GM18517 (cell line): Measurements from ENCODE around the gene KLK5.
"Not testable (repeated sequence)": the region's sequence is repeated elsewhere in the genome, so short reads cannot be mapped to it uniquely, and the experiment has no call there.

Experiments used
- ATAC-seq: cut with Tn5 transposase; IDR thresholded peaks from one replicate; pipeline ENCODE4 v1.9.1; 2021; ENCODE audit warnings: mild to moderate bottlenecking, moderate library complexity; ENCODE audit not compliant: unreplicated experiment

The KLK5 gene

DNA sequence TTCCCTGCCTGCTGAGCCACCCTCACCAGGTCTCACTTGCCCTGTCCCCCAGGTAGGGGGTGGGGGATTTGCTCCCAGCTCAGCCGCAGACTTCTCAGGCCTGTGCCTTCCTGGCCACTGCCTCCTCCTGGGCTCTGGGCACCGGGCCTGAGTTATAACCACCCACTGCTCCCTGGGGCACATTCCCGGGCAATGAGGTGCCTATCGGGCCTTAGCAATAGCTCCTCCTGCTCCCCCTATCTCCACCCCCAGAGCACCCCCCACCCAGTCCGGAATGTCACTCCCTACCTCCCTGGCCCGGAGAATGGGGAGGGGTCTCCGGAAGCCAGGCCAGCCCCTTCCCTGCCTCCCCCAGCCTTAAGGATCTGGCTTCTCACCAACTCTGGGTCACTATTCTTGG, at the start of gene KLK5:
KLK5 (minus strand) TSS at position 129 of the 400 bp plus-strand sequence. CDS start 381 bp downstream, outside the sequence.
- no peak for ATAC-seq

GRCh38 chr19:51002089-51002532, 49.3 kb upstream of the KLK5 start:
- no peak for ATAC-seq

DNA sequence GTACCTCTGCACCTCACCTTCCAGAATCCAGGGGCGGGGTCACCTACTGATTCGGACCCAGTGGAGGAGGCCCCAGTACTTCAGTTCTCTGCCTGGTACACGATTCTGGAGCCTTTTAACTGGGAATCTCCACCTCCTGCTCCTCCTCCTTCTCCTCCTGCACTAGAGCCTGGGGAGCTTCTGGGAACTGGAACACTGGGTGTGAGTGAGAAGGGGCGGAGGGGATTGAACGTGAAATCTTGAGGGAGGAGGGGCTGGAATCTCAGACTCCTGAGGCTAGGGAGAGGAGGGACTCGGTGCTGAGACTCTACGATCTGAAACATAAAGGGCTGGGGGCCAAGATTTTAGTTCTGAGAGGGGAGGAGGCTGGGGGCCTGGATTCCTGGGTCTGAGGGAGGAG, 48.7 kb upstream of the KLK5 start, which contains the start of gene KLK8:
KLK8 (minus strand) TSS at position 90 of the 400 bp plus-strand sequence. CDS start 437 bp downstream, outside the sequence.
- ATAC-seq = no peak

GRCh38 chr19:51000981-51001380, 48.1 kb upstream of the KLK5 start:
- ATAC-seq = no peak

DNA sequence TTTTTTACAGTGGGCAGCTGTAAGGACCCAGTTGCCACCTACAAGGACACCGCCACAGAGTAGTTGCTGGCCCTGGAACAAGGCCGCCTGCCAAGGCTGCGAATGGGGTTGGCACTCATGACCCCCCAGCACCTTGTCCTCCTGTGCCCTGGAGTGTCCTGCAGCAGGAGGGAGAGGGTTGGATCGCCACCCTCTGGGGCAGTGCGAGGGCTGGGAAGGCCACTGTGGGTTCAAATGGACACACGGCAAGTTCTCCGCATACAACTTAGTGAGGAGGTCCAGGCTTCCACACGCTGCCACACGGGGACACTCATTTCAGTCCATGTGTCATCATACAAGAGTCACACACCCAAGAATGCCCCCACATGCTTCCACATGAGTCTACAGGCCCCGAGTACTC, 47.6 kb upstream of the KLK5 start:
- ATAC-seq = no peak

DNA sequence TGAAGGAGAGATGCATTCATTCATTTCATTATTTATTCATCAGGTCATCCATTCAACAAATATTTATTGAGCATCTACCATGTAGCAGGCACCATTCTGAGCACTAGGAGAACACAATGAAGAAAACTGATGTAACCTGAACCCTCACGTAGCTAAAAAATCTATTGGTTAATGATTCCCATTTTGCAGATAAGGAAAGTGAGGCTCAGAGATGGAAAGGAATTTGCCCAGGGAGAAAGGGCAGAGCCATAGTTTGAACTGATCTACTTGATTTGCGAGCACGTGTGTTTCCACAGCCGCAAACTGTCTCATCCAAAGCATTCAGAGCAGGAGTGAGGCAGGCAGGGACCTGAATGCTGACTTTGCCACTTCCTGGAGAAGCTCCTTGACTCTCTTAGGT, 45.8 kb upstream of the KLK5 start:
- ATAC-seq = no peak

GRCh38 chr19:50998061-50998460, 45.2 kb upstream of the KLK5 start:
- no peak for ATAC-seq

DNA sequence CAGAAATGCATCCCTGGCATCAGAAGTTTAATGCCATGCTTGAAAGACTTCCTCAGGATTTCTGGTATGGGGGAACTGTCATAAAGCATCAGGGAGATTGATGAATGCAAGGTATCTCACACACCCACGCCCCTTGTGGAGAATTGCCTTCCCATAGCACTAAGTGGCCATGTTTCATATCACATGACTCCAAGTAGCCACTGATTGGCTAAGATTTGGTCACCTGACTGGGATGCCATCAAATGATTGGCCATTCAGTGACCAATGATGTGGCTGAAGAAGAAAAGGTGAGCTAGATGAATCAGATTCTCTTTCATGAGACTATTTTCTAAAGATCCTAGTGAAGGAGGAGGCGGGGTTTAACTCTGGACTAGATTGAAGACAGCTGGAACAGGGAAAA, 41.3 kb upstream of the KLK5 start:
- no peak for ATAC-seq

DNA sequence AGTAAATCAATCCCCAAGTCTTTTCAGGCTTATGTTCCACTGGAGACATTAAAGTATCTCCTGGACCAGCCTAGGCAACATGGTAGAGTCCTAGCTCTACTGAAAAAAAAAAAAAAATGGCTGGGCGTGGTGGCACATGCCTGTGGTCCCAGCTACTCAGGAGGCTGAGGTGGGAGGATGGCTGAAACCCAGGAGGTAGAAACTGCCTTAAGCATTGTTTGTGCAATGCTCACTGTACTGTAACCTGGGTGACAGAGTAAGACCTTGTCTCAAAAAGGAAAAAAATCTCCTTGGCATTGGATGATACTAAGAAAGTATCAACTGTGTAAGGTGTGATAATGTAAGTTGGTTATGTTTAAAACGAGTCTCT, 39.8 kb upstream of the KLK5 start:
- no peak for ATAC-seq

DNA sequence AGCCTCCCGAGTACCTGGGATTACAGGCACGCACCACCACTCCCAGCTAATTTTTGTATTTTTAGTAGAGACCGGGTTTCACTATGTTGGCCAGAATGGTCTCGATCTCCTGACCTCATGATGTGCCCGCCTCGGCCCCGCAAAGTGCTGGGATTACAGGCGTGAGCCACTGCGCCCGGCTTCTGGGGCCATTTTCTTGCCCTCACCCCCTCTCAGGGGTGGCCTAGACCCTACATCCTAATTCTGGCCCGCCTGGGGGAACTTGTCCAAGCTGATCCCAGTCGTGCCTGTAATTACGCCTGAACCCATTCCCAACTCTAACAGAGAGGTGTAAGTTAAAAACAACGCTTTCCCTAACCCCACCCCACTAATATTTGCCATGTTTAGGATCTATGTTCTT, 31.6 kb upstream of the KLK5 start:
- ATAC-seq = not testable (repeated sequence)

DNA sequence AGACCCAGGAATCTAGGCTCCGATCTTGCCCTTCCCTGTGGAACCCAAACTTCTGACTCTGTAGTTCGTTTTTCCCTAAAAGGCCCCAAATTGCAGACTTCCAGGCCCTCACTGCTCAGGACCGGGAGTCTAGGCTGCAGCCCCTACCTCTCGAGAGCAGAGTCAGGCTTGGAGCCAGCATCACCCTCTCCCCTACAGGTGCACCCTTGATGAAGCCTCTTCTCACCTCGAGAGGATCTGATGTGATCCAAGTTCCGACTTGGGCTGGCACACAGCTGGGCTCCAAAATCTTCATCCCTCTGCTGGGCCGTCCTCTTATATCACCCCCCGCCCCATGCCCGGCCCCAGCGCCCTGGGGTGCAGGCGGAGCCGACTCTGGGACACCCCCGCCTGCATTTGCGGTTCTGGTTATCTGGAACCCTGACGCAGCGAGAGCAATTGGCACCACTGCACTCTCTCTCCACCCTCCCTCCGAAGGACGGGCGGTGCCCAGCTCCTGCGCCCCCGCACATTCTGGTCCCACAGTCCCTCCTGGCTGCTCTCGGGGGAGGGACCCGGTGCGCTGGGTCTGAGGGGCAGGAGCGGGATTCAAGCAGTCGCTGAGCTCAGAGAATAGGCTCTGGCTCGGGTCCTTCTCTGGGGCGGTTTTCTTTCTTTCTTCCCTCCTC, 30.9 kb upstream of the KLK5 start, which contains the start of gene KLK7:
KLK7 (minus strand) TSS at position 293 of the 668 bp plus-strand sequence. CDS start 1,518 bp downstream, outside the sequence.
- ATAC-seq = no peak

- no peak for ATAC-seq
Measured at GRCh38 chr19:50982186-50982585, 29.3 kb upstream of the KLK5 start.

DNA sequence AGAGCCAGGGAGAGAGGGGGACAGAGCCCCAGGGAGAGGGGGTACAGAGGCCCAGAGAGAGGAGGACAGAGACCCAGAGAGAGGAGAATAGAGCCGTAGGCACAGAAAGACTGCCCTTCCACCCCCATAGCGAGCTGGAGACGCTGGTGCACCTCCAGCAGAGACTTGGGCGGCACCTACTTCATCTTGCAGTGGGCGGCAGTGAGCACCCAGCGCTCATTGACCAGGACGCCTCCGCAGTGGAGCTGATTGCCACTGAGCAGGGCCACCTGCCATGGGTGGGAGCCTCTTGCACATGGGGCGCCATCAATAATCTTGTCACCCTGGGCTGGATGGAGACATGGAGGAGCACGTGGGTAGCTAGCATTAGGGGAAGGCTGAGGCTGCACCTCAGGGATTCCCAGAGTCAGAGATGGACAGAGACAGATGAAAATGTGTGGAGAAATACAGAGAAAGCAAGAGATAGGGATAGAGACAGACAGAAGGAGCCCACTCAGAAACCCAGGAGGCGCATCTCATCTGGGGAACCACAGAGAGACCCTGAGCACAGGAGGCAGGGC, 28.8 kb upstream of the KLK5 start:
- ATAC-seq = no peak

- ATAC-seq = no peak
Measured at GRCh38 chr19:50980208-50980607, 27.4 kb upstream of the KLK5 start.

GRCh38 chr19:50979758-50980157, 26.9 kb upstream of the KLK5 start:
- no peak for ATAC-seq

GRCh38 chr19:50978772-50979390, 26.0 kb upstream of the KLK5 start:
- ATAC-seq = no peak

GRCh38 chr19:50977626-50978025, 24.8 kb upstream of the KLK5 start:
- ATAC-seq = no peak

GRCh38 chr19:50975766-50976165, 22.9 kb upstream of the KLK5 start:
- no peak for ATAC-seq

DNA sequence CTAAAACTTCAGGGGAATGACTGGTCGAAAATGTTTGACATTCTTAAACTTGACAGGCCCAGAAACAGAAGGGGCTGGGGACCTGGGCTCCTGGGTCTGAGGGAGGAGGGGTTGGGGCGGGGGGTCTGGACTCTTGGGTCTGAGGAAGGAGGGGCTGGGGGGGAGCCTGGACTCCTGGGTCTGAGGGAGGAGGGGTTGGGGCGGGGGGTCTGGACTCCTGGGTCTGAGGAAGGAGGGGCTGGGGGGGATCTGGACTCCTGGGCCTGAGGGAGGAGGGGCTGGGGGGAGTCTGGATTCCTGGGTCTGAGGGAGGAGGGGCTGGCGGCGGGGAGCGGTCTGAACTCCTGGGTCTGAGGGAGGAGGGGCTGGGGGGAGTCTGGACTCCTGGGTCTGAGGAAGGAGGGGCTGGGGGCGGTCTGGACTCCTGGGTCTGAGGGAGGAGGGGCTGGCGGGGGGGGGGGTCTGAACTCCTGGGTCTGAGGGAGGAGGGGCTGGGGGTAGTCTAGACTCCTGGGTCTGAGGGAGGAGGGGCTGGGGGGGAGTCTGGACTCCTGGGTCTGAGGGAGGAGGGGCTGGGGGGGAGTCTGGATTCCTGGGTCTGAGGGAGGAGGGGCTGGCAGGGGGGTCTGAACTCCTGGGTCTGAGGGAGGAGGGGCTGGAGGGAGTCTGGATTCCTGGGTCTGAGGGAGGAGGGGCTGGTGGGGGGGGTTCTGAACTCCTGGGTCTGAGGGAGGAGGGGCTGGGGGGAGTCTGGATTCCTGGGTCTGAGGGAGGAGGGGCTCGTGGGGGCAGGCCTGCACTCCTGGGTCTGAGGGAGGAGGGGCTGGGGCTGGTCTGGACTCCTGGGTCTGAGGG, 22.1 kb upstream of the KLK5 start:
- no peak for ATAC-seq

GRCh38 chr19:50972795-50973376, 20.0 kb upstream of the KLK5 start:
- no peak for ATAC-seq

DNA sequence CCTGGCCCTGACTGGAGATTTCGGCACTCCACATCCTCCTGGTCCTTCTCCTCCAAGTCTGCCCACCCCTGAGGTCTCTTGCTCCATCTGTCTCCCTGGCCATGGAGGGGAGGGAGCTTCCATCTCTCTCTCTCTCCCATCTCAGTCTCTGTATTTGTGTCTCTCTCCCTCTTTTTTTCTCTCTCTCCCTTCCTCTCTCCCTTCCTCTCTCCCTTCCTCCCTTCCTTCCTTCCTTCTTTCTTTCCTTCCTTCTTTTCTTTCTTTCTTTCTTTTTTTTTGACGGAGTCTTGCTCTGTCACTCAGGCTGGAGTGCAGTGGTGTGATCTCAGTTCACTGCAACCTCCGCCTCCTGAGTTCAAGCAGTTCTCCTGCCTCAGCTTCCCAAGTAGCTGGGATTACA, 17.0 kb upstream of the KLK5 start:
- ATAC-seq = not testable (repeated sequence)
